Ureter (tissue), 1 donor: ENCODE data around the gene TENM3. TPM values are rescaled to one million over a fixed set of nuclear protein-coding genes. Genes with fewer than 3 reads are reported as not detected.

Experiments used
- DNase-seq: peaks from one replicate; pipeline ENCODE4 v3.0.0-alpha.2; 2020; ENCODE audit warnings: low spot score
- total RNA-seq: library from RNA; stranded (reverse); gene quantifications from one replicate; pipeline ENCODE4 v1.2.4, GENCODE V29; 2023
- donor health status: DM: yes; HTN: yes; CAD: no.

Gene TENM3
- total RNA-seq, 1 donor from 2014 or later: 0.96 TPM

DNA sequence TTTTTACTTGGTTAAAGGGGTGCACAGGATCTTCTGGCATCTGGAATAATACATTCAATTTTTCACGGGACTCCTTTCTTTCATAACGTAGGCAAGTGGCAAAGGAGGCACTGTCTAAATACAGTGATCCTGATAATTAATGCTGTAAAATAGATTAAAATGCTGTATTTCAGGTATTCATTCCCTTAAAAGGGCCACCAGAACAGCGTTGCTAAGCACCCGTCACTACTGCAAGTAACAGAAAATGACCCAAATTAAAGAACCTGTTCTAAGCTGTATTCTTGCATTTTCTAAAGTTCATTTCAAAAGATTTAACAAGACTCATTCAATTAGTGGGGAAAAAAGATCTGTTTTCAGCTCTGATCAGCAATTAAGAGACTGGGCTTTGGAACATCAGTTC lies 208.2 kb downstream of the TENM3 start:
- DNase-seq: no peak

DNA sequence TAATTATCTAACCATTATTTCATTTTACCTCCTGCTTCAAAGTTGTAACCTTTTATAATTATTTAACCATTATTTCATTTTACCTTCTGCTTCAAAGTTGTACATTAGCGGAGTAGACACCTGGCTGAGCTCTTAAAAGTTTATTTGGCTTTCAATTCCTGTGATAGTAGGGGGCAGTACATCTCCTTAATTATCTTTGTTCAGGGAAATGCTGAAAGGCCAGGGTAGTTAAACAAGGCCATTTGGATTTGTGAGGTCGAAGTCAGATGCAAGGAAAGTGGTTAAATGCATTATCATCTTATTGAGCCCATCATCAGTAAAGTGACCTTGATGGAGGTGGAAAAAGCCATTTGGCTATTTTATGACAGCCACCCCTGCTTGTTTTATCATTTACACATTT lies 210.6 kb downstream of the TENM3 start:
- no peak for DNase-seq

DNA sequence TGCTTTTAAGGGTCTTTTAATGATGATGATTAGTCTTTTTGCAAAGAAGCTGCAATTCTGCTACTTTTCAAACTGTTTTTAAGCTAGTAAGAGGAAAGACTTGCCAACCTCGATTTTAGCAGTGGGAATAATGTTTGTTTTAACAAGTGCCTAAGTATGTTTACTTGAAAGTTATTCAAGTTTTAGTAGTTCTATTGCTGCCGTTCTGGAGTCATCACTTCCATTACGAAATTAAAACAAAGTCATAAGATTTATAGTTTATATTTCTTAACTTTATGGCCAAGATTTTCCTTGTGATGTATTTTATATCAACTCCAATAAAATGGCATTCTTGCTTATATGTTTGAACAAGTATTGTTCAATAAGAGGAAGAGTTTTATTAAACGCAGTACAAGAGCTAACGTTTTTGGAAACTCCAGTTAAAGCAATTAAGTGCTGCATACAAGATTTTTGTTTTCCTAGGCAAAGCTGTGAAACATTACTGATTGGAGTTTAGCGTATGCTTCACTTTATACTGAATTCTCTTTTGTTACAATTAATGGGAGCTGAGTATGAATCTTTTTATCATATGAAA lies 211.3 kb downstream of the TENM3 start:
- DNase-seq: no peak

DNA sequence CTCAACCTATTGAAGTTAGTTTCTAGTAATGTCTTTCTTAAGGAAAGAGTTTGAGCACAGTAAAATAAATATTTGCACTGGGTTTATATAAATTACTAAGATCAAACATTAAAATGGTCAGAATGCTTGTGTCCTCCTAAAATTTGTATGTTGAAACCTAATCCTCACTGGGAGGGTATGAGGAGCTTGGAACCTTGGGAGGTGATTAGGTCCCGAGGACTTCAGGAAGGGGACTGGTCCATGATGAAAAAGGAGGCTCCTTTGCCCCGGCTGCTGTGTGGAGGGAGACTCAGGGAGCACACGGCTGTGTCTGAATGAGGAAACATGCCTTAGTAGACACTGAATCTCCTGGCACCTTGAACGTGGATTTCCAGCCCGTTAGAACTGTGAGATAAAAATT lies 221.9 kb downstream of the TENM3 start:
- no peak for DNase-seq

DNA sequence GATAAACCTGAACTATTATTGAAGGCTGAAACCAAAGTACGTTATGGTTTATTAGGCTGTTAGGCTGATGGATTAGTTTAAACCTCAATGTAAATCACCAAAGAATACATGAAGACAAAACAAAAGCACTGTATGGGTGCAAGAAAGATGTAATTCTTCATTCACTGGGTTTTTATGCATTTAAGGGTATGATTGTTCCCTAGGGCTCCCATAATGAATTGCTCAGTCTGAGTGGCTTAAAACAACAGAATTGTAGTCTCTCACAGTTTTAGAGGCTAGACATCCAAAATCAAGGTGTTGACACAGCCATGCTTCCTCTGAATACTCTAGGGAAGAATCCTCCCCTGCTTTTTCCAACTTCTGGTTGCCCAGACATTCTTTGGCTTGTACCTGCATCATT lies 222.8 kb downstream of the TENM3 start:
- no peak for DNase-seq

DNA sequence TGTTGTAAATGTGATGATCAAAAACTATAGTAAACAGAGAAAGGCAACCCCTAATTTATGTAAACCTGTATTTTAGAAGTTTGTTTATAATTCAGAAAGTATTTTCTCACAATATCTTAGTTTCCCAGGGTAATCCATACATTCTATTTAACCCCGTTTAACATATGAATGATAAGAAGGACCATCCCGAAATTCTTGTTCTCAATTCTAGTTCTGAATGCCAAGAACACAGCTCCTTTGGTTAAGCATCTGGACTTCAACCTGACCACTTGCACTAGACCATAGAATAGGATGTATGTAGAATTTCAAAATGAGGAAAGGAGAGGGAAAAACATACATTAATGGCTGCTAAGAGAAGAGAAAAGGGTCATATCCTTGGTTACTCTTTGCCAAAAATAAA lies 227.0 kb downstream of the TENM3 start:
- no peak for DNase-seq

DNA sequence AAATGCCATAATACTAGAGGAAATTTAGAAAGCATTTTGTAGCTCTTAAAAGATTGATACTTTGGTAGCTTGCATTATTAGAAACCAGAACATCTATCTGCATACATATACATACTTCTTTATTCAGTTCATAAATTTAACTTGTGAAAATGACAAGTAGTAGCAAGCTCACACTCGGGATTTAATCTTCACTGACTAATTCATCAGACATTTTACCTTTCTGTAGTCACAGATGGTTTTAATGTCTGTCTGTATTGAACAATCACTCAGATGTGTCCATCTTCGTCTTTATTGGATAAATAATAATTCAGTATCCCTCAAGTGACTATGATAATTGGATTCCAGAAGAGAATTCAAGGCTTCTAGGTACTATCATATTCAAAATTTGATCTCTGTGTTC lies 232.3 kb downstream of the TENM3 start:
- no peak for DNase-seq

DNA sequence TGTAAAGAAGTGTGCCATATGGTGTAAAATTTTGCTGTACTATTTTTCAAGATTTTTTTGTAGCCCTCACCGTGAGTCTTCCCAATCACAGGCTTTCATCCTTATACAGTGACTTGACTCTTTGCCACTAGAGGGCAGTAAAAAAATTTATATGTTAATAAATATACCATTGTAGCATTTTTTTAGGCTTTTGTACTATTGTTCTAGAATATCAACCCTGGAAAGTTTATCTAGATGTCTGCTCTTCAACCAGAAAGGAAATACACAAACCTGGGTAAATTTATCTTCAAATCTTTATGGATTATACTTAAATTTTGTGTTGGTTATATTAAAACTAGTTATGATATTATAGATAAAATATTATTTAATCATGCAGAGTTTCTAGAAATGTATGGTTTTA lies 235.3 kb downstream of the TENM3 start:
- DNase-seq: no peak

DNA sequence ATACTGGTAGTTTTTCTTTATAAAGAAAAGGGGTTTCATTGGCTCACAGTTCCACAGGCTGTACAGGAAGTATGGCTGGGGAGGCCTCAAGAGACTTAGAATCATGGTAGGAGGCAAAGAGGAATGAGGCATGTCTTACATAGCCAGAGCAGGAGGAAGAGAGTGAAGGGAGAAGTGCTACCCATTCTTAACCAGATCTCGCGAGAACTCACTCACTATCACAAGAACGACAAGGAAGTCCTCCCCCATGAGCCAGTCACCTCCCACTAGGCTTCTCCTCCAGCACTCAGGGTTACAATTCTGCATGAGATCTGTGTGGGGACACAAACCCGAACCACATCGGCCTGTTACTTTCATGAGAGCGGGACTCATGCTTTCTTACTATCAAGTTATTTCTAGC lies 240.5 kb downstream of the TENM3 start:
- no peak for DNase-seq

DNA sequence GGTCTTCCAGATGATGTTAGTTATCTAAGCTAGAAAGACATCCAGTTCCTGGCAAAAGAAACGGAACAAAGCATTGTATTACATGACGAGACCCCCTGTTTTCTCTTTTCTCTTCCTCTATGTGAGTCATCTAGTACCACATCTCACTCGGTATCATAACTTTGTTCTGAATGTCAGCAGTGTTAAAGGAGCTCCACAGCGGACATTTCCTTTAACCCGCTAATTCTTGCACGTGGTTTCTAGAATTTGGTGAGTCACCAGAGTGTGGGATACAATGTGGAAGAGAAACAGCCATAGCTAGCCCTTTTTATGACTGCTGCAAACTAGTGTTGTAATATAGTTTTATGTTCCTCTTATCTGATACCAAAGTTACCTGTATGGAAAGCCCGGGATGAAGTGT lies 243.7 kb downstream of the TENM3 start:
- no peak for DNase-seq

DNA sequence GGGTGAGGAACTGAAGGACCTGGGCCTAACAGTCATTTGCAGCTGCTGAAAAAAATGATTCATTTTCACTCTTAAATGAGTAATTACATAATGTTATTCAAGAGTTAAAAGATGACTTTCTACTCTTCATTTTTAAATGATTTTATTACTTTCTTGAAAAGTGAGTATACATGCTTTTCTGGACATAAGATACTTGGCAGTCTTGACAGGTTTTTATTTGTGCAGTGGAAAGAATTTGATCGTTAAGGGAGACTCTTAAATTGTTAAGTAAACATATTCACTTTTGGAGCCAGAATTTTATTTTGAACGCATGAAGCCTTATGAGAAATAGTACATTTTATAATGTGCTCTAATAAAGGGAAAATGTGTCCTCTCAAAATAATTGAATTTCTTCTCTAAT lies 245.7 kb downstream of the TENM3 start:
- DNase-seq: no peak

DNA sequence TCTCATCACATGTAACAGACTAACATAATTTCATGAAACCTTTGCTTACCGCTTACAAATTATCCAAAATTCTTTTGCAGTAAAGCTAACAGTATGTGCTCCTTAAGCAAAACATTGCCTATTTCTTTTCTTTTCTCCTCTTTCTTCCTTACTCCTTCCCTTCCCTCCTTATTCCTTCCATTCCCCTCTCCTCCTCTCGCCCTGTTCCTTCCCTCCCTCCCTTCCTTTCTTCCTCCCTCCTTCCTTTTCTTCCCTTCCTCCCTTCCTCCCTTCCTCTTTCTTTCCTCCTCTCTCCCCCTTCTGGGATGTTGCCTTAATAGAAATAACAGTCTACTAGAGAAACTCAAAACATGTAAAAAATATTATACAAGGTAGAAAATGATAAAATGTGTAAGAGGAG lies 246.4 kb downstream of the TENM3 start:
- DNase-seq: no peak

DNA sequence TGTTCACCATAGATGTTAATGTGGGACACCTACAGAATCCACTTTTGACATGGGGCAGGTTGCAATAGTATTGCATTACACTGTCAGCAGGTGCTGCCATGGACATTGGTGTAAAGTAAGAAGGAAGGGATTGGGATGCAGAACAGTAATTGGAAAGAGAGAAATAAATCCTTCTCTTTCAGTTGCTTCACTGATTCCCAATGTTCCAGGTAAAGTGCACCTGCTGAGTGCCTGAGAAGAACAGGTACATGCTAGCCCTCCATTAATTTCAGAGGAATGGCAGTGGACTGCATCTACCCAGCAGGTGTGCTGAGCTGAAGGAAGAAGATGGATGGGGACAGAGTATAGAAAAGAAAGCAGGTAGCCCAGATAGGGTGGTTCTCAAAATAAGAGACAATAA lies 248.5 kb downstream of the TENM3 start:
- no peak for DNase-seq

DNA sequence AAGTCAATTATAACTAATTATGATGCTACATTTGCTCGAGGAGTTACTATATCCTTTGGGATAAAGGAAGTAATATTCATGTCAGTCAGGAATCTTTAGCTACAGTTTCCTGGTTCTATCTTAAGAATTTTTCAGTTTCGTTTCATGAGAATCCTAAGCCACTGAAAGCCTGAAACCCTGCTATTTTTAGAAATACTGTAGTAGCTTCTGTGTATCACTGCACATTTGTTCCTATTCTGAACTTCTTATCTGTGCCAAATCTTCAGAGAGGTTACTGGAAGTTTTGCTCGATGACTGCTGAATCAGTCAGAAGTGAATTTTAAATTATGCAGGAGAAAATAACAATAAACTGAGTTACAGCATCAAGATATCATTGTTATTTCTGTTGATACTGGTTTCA lies 249.2 kb downstream of the TENM3 start:
- no peak for DNase-seq

DNA sequence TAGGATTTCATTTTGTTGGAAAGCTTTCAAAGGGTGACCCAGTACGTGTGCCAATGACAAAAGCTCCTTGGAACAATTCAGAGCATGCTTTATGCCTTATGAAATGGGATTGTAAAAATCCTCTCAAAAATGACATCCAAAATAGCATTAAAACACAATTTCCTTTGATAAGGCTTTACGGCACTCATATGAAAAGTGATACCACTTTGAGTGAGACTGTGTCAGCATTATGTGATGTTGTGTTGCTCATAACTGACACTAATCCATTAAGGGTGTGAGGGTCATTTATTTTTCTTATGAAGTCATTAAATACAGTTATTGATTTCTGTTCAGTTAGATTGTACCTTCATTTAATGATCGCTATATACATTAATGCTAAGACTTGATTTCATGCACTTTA lies 250.2 kb downstream of the TENM3 start:
- no peak for DNase-seq

DNA sequence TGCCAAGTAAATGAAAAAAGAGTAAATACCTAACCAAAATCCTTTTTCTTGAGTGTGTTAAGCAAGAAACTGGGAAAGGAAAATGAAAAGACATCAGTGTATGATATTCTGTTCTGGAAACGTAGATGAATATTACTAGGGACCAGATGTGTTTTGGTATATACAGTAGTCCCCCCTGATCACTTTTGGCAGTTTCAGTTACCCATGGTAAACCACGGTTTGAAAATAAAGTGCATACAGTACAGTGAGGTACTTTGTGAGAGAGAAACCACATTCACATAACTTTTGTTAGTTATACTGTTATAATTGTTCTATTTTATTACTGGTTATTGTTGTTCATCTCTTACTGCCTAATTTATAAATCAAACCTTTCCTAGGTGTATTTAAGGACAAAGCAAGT lies 250.9 kb downstream of the TENM3 start:
- DNase-seq: no peak

DNA sequence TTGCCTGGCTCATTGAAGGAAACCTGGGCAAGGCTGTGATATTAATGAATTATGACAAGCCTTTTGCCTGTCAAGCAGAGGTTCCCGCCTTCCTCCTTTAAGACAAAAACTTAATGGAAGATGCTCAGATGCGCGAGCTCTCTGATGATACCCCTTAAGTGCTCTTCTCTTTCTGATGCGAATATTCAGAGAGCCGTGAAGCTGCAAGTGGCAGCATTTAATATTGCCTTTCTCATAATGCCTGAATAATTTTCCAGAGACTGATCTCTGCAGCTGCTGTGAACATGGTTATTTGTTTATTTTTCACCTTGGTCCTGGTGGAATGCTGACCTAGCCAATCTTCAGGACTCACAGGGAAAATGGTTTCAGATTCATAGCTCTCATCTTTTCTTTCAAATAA lies 251.8 kb downstream of the TENM3 start:
- no peak for DNase-seq

DNA sequence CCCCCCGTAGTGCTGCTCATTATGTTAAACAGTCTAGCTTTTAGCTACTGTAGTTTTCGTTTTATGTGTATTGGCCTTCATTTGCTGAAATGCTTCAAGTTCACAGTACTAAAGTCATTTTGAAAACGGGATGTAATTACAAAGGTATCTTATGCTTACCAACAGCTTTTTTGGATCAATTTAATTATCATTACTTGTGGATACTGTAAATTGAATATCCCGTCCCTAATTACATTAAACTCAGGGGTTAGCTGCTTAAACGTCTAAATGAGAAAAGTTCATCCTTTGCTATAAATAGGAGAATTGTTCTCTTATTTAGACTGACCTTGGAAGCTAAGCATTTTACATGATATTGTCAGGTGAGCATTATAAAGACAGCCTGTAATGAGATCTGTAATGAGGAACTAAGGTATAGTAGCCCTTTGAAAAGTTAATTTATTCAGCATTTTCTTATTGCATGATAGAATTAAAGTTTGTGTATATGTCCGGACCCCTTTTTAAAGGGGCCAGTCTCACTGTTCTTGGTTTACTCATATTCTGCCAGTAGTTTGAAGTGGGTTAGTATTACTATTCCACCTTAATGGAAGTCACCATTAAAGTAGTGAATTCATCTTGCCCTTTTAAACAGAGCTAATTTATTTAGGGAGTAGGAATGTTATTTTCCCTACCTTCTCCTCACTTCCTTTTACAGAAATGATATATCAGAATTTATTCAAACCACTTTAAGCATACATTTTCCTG lies 252.6 kb downstream of the TENM3 start:
- no peak for DNase-seq

DNA sequence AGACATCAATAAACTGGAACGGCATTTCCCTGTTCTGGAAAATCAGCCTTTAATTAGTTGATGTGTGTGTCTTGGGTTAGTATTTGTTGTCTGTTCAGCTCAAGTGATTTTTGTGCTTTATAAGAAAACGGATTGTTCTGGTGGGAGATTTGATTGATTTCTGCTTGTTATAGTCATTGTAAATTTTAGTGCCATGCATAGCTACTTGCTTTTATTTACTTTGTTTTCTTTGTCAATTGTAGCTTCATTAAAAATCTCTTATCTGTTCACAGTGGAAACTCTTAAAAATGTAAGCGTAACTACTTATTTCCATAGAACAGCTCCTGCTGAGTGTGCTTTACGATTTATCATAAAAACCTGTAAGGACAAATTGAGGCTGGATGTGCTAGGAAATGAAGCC lies 253.2 kb downstream of the TENM3 start:
- no peak for DNase-seq

DNA sequence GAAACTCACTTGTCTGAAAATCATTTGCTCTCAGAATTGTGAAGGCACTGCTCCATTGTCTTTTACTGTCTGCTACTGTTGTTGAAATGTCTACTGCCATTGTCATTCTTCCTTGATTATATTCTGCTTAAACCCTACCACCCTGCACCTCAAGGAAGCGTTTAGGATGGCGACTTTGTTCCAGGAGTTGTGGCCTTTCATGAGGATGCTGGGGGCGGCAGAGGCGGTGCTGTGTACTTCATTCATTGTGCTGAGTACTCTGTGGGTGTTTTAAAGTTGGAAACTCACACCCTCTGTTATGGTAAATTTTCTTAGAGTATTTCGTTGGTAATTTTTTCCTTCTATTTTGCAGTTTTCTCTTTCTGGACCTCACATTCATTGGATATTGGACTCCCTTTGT lies 258.9 kb downstream of the TENM3 start:
- DNase-seq: no peak

DNA sequence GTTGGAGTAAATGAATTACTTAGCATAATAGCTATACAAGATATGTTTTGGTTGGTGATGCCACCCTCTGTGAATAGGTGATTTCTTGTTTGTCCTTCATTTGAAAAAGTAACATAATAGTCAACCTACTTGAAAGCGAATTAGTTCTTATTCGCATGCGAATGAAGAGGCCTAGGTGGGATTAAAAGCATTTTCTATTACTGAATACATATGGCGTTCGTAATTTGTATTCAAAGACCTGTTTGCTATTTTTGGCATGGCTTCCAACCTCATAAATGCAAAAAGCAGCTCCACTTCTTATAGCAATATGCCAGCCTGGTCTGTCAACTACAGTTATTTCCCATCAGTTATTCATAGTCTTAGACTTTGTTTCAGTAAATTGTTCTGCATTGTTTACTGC lies 261.3 kb downstream of the TENM3 start:
- DNase-seq: no peak

DNA sequence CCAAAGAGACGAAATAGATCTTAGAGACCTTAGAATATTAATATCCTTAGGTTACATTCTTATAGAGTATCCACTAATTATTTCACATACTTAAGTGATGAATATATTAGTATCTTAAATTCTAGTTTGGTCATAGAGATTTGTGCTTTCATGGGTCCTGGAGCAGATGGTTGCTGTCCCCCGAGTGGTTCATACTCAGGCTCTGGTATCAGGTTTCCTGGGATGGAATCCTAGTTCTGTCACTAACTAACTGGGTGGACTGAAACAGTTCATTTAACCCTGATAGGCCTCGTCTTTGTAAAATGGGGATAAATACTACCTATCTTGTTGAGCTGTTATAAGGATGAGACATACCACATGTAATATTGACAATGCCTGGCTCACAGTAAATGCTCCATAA lies 264.6 kb downstream of the TENM3 start:
- DNase-seq: no peak

DNA sequence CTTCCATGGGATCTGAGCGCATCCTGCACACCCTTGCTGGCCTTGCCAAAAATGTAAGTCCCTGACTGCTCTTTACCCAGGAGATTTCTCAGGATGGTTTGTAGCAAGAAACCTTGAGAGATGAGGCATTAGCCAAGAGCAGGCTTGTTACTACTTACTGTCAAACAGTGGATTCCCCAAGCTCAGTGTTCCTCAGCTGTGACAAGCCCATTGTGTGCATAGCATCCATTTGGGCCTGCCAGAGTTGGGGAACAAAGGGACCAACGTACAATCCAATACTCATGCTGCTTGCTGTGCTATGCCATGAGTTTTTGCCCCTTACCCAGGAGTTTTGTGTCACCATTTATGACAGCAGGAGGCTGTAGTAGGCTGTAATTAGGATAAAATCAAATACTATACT lies 267.6 kb downstream of the TENM3 start:
- DNase-seq: no peak
